AG04449 (cell line): ENCODE data around the gene FBXO3.

Source experiments
- CTCF ChIA-PET: fragments of 350-600 bp; formaldehyde crosslinking; extraction: SDS; loops from one replicate; lab custom pipeline; 2021; ENCODE audit warnings: antibody characterized with exemption; lab: Yijun Ruan, JAX
- POLR2A ChIA-PET: fragments of 400-600, 350-600 bp; formaldehyde crosslinking; extraction: SDS; loops from one replicate; lab custom pipeline; 2020; ENCODE audit warnings: antibody characterized with exemption, inconsistent platforms; lab: Yijun Ruan, JAX
- DNase-seq: peaks from one replicate; pipeline ENCODE4 v3.0.0-alpha.2; 2010; ENCODE audit warnings: low read depth, low spot score
- H3K4me3 ChIP-seq: 2 replicates; pipeline ENCODE4 v1.5.1; 2011; ENCODE audit warnings: low read depth, mild to moderate bottlenecking, control low read depth, low read length
- TF ChIP-seq, protein P1 (sequence below): IDR thresholded peaks from one replicate; pipeline ENCODE4 v1.5.1; 2011; ENCODE audit warnings: mild to moderate bottlenecking, moderate library complexity, low read length, control low read depth, inconsistent platforms; ENCODE audit not compliant: insufficient read depth; ENCODE audit errors: missing control alignments

FBXO3 gene

DNA sequence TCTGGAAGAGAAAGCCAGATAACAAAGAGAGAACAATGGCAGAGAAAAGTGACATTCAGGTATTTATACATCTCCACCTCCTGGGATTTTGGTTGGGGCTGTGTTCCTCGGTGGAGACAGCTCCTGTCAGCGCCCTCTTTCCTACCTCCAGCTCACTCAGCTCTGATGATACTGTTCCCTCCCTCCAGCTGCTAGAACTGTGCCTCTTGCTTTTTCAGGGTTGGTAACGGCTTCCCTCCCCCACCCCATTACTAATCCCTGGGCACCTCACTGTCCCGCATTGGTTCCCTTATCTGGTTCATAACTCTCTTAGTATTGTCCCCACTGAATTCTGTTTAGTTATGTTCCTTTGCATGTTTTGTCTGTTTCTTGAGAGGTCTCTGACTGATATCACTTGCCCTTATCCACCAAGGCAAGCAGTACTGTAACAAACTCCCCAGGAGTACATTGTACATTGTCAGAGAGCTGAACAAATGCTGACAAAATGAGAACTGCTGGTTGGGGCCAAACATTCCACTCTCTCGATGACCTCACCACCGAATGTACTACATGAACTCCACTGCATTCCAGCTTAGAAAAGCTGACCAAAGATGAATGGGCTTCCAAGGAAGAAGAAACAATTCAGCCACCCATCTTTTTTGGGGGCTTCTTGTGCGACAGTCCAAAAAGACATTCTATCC is 5.7 kb upstream of the FBXO3 start:
- TF ChIP-seq, protein P1, sequence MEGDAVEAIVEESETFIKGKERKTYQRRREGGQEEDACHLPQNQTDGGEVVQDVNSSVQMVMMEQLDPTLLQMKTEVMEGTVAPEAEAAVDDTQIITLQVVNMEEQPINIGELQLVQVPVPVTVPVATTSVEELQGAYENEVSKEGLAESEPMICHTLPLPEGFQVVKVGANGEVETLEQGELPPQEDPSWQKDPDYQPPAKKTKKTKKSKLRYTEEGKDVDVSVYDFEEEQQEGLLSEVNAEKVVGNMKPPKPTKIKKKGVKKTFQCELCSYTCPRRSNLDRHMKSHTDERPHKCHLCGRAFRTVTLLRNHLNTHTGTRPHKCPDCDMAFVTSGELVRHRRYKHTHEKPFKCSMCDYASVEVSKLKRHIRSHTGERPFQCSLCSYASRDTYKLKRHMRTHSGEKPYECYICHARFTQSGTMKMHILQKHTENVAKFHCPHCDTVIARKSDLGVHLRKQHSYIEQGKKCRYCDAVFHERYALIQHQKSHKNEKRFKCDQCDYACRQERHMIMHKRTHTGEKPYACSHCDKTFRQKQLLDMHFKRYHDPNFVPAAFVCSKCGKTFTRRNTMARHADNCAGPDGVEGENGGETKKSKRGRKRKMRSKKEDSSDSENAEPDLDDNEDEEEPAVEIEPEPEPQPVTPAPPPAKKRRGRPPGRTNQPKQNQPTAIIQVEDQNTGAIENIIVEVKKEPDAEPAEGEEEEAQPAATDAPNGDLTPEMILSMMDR, result no peak
- H3K4me3 ChIP-seq, result no peak overlapping the region
- ChIA-PET CTCF (interaction anchor here (1.2 to 12.5 kb wide), 3 partner anchors 23 to 49 kb away, joined by 5 to 116 read pairs (median 5); no protein-coding TSS in a partner anchor), POLR2A (no interaction called here)
- no peak for DNase-seq

DNA sequence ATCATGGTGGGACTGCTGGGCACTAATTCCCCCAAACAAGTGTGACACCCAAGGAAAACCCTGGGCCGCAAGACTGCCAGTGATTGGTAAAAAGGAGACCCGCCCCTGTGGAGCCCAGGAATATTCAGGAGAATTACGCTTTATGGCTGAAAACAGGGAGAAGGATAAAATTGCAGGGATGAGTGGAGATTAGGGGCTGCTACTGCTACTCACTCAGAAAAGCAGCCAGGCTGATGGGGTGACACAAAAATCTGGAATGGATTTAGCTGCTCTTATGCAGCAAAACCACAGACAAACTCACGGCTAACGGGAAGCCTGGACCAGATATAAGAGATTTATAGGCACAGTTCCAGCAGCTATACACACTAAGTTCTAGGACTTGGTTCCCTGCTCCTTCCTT is 4.4 kb upstream of the FBXO3 start:
- POLR2A ChIA-PET, result interaction anchor here (0.6 to 0.7 kb wide), 2 partner anchors 15 to 63 kb away, joined by 3 read pairs; no protein-coding TSS in a partner anchor
- TF ChIP-seq, protein P1, result no peak
- CTCF ChIA-PET, result interaction anchor here (1.0 to 12.5 kb wide), 2 partner anchors 29 to 51 kb away, joined by 3 to 116 read pairs; no protein-coding TSS in a partner anchor
- peak; percentile 76 for DNase-seq
- peak overlapping the region; percentile 21 for H3K4me3 ChIP-seq

DNA sequence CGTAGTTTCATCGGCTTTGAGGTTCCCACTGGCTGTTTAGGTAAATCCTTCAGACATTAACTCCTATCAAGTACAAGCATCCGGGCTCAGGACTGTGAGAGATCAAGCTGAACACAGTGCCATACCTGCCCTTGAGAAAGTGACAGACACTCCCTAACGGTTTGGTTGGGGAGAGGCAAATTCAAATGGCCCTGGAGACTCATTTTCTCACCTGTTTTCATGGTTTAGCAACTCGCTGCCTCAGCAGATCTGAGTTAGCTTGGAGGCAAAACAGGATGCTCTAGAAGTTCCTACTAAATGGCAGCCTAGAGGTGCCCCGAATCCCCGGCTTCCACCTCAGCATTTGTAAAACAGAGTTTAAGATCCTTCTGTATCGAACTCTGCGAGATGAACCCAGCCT is 3.6 kb upstream of the FBXO3 start:
- no peak overlapping the region for H3K4me3 ChIP-seq
- TF ChIP-seq, protein P1, result no peak
- ChIA-PET POLR2A (no interaction called here), CTCF (interaction anchor here (12.5 kb wide), 1 partner anchor 30 kb away, joined by 116 read pairs; no protein-coding TSS in a partner anchor)
- DNase-seq, result no peak

DNA sequence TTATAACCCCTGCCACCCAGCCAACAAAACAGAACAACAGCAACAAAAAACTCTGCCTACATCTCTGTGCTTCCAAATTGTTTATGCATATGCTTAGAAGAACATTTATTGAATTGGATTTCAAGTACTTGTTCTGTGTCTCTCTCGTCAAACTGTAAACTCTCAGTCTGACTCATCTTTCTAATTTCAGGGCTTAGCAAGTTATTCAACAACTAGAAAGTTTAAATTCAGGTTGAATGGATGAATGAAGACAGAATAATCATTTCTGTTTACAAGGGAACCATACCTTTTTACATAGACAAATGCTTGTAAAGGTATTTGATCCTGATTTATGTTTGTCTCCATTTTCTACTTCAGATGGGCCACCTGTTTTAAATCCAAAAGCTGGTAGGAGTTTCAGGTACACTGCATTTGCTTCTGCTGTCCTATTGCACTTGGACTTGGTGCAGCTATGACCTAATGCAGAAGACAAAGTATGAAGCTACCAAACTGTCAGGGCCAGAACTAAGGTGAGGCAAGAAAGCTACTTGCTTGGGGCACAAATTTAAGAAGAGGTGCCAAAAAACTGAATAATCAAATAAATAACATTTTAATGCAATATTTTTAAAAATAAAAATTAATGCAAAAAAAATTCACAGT is 1.6 kb upstream of the FBXO3 start:
- no peak overlapping the region for H3K4me3 ChIP-seq
- CTCF ChIA-PET, result interaction anchor here (12.5 kb wide), 1 partner anchor 32 kb away, joined by 116 read pairs; no protein-coding TSS in a partner anchor
- TF ChIP-seq, protein P1, result no peak
- DNase-seq, result no peak
- POLR2A ChIA-PET, result no interaction called here

DNA sequence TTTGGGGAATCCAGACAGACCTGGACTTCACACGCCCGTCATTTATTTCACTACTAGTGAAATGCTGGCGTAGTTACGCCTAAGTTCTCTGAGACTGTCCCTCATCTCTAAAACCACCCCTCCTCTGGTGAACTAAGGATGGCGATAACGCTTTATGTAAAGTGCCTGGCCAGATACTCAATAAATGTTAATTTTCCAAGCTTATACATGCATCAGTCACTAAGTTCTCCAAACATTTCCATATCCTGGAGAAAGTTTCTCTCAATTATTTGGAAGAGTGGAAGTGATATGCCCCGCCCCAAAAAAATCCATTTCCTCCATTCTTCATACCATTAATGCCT is 1.1 kb upstream of the FBXO3 start:
- TF ChIP-seq, protein P1, result no peak
- no peak overlapping the region; the same call in 1 of the 2 replicates for H3K4me3 ChIP-seq
- POLR2A ChIA-PET, result interaction anchor here (0.8 to 1.2 kb wide), 2 partner anchors 22 to 33 kb away, joined by 3 to 6 read pairs; no protein-coding TSS in a partner anchor
- no peak for DNase-seq
- CTCF ChIA-PET, result interaction anchor here (1.1 to 12.5 kb wide), 3 partner anchors 10 to 82 kb away, joined by 4 to 116 read pairs (median 4); no protein-coding TSS in a partner anchor

DNA sequence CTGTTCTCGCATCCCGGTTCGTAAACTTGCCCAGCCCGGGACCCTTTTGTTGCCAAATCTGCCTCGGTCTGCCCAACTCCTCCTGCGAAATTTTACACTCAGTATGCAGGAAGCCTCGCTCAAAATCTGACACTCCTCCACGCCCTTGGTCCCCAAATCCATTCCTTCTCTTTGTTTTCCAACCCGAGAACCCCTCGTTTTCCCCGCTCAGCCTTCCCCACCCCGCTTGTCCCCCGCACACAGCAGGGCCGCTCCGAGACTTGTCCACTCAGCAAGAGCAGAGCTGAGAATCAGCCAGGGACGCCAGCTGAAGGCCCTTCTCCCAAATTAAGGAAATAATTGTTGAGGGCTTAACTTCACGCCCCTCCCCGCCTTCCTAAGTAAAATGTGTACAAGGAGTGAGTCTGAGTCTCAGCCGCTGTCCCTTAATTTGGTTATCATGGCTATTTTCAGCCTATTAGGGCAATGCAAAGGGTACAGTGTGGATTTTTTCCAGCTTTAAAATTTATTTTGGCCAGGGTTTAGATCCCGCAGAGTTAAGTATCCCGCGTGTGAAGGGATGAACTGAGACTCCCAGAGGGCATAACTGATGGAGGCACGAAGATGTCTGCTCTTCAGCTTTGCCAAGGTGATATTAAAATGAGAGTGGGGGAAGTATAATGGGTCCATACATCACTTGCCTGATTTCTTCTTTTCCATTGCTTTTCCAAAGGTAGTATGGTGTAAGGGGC is 581 bp upstream of the FBXO3 start:
- peak overlapping the region; percentile 85 for H3K4me3 ChIP-seq
- CTCF ChIA-PET, result interaction anchor here (0.9 to 12.5 kb wide), 4 partner anchors 10 to 83 kb away, joined by 4 to 116 read pairs (median 4); no protein-coding TSS in a partner anchor
- POLR2A ChIA-PET, result interaction anchor here (0.6 to 1.2 kb wide), 3 partner anchors 21 to 39 kb away, joined by 3 to 6 read pairs (median 4); no protein-coding TSS in a partner anchor
- TF ChIP-seq, protein P1, result no peak
- no peak for DNase-seq
